ENCODE measurements around the gene PDGFRB.

- TF ChIP-seq CTCF (IDR thresholded peaks at IDR 0.05) (no peak), POLR2AphosphoS5 (IDR thresholded peaks at IDR 0.05) (no peak), POLR2A (IDR thresholded peaks at IDR 0.05) (no peak), EP300 (IDR thresholded peaks at IDR 0.05) (no peak)
Measured at GRCh38 chr5:150113047-150113744, 42.4 kb downstream of the PDGFRB start.
